ENCODE results near the gene RHBDD3. TPM values are rescaled to one million over a fixed set of nuclear protein-coding genes. Genes with fewer than 3 reads are reported as not detected.

RHBDD3 gene
- total RNA-seq = 35.5 TPM

DNA sequence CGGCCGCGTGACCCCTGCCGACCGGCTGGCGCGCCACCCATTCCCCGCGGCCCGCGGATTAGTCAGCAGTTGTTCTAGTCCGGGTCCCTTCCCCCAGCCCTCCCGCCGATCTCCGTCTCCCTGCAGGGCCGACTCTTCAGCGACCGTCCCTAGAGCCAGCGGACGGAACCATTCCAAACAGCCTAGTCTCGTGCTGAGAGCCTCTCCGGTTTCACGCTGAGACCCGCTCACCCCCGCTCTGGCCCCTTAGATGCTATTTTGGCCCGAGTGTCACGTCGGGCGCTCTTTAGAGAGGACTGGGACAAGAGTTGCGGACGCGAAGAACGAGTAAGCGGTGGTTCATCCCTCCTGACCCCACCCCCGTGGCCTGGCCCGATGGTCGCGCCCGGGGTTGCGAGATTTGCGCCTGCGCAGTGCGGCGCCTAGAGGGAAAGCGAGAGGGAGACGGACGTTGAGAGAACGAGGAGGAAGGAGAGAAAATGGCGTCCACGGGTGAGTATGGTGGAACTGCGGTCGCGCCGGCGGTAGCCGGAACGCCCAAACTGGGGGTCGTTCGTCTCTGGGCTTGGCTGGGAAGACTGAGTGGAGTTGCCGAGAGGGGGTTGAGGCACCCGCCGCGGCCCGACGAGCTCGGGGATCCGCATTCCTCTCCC lies at the start of gene RHBDD3, which contains the start of gene EWSR1:
TSS of gene RHBDD3 (minus strand) at position 124 of the 653 bp plus-strand sequence. CDS start 2,355 bp downstream, outside the sequence.
TSS of gene EWSR1 (plus strand) at position 411 of the 653 bp plus-strand sequence. CDS start at position 480, 69 bp downstream.

DNA sequence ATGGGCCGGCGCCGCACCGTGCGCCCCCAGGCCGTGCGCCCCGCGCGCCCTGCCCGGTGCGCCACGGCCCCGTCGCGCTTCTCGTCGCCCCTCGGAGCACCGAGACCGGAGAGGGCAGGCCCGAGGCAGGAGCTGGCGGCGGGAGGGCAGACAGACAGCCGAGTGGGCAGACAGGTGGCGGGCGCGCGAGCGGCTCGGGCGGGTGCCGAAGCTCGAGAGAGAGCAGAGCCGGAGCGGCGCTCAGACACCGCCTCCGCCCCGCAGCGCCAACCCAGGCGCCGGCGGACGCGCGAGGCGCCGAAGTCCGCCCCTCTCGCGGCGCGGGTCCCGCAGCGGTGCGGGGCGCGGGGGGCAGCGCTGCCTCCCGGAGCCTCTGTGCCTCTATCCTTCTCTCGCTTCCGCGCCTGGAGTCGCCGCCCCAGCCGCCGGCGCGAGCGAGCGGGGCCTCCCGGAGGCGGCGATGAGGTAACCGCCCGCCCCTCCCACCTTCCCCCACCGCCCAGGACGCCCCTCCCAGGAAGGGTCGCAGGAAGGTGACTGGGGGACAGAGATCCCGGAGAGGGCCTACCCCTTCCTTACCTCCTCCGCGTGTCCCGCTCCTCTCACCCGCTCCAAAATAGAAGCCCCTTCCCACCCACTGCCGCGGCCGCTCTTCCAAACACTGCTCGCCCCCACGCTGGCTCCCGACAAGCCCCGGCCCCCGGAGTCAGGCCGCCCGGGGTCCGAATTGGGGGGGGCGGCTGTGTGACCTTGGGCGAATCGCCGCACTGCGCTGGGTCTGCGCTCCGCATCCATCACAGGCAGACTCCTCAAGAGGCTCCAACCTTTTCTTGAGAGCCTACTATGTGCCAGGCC lies 47.7 kb upstream of the RHBDD3 start, which contains the start of gene RASL10A:
TSS of gene RASL10A (minus strand) at position 412 of the 855 bp plus-strand sequence. CDS start 451 bp downstream, outside the sequence.

DNA sequence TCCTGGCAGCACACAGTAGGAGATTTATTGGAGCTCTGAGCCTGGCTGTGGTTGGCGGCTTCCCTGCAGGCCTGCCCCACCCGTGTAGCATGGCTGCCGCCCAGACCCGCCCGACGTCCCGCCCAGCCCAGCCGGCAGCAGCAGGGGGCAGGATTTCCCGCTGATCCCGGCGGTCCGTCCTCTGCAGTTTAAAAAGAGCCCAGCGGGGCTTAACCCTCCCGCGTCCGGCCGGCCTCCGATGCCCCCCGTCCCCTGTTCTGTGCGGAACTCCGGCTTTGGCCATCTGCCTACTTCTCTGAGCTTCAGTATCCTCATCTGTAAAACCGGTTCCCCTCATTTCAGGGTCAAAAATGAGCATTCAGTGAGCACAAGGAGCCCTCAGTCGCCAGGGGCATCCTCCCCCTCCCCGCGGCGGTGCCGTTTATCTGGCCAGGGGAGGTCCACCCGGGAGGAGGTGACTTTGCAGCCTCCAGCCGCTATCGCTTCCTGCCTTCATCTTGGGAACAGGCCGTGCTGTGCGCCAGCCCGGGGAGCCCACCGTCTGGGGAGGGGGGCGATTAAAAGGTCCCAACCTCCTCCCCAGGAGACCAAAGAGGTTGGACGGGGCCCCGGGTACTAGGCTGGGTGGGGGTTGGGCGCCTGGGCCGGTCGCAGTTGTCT lies 38.5 kb upstream of the RHBDD3 start, which contains the start of gene GAS2L1:
TSS of gene GAS2L1 (plus strand) at position 476 of the 660 bp plus-strand sequence. CDS start 1,456 bp downstream, outside the sequence.

Other genes with a start within 250 kb of the RHBDD3 start
- 0.82 TPM for gene C22orf31, start 206.2 kb downstream of the RHBDD3 start, total RNA-seq
- 38.2 TPM for gene KREMEN1, start 194.9 kb downstream of the RHBDD3 start, total RNA-seq
- 12.3 TPM for gene EMID1, start 62.1 kb downstream of the RHBDD3 start, total RNA-seq
- gene EWSR1, start 287 bp upstream of the RHBDD3 start, total RNA-seq = 214 TPM
- 9.0 TPM for gene GAS2L1, start 38.7 kb upstream of the RHBDD3 start, total RNA-seq
- gene RASL10A, start 47.7 kb upstream of the RHBDD3 start, total RNA-seq = 2.9 TPM
- gene AP1B1, start 120.6 kb upstream of the RHBDD3 start, total RNA-seq = 50.9 TPM
- gene RFPL1, start 170.6 kb upstream of the RHBDD3 start, total RNA-seq = not detected
- 1.8 TPM for gene NEFH, start 212.2 kb upstream of the RHBDD3 start, total RNA-seq